Measurements from ENCODE around the gene JARID2.
"Not testable (repeated sequence)": the region's sequence is repeated elsewhere in the genome, so short reads cannot be mapped to it uniquely, and the experiment has no call there.

Gene JARID2

GRCh38 chr6:15316754-15317153, 70.9 kb downstream of the JARID2 start:
- no peak for DNase-seq

GRCh38 chr6:15317251-15317650, 71.4 kb downstream of the JARID2 start:
- no peak for DNase-seq

- DNase-seq = no peak
These were observed 72.3 kb downstream of the JARID2 start for GRCh38 chr6:15317934-15318902.

GRCh38 chr6:15319677-15320076, 73.8 kb downstream of the JARID2 start:
- no peak for DNase-seq

- no peak for DNase-seq
These were observed 74.8 kb downstream of the JARID2 start for GRCh38 chr6:15320693-15321092.

DNA sequence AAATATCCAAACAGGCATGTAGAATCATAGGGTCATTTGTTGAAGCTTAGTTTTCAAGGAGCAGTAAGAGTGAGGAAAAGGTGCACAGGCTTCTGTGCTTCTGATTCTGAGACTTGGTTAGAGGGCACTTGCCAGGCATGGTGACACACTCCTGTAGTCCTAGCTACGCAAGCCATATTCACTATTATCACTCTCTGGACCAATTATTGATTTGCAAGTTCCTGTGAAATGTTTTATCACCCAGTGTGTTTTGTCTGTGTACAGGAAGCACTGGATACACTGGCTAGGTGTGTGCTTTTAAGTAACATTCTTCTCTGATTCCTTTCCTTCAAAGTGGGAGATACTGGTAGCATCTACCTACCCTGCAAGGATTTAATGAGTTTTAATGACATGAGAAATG, 76.3 kb downstream of the JARID2 start:
- DNase-seq = no peak

GRCh38 chr6:15322781-15323536, 77.1 kb downstream of the JARID2 start:
- no peak for DNase-seq

GRCh38 chr6:15323611-15324010, 77.7 kb downstream of the JARID2 start:
- not testable (repeated sequence) for DNase-seq

- no peak for DNase-seq
These were observed 78.6 kb downstream of the JARID2 start for GRCh38 chr6:15324427-15324985.

DNA sequence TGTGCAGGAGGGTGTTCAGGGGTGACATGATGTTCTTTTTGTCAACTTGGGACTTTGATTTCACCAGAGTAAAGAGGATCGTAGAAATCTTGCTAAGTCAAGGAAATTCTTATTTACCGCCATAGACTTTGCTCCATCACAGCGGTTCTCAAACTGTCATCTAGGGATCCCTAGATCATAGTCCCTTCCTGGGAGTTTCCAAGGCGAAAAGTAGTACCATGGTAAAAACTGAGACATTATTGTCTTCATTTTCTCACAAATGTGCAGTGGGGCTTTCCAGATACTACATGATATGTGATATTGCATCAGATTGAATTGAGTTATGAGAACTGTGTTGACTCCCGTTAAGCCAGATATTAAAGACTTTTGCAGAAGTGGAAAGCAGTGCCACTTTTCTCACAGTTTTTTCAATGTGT, 79.7 kb downstream of the JARID2 start:
- no peak for DNase-seq

GRCh38 chr6:15326067-15326614, 80.3 kb downstream of the JARID2 start:
- DNase-seq = no peak

GRCh38 chr6:15327271-15327670, 81.4 kb downstream of the JARID2 start:
- no peak for DNase-seq

DNA sequence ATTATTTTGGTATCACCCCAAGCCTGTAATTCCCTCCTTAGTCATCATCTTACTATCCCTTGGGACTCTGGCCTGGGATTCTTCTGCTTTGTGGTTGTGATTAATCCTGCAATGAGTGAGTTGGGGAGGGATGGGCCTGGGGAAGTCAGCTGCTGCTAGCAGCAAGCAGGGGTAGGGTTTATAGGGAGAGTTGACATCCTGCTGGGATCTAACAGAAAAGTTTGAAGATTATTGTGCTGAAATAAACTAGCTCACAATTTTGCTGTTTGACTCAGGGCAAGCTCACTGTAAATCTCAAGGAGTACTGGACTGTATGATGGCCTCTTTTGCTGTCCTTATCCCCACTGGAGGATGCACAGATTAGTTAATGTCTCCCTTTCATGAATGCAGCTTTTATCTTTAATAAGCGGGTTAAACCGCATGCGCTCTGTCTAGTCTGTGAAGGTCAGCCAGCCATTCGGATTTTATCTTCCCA, 83.4 kb downstream of the JARID2 start:
- DNase-seq = no peak

DNA sequence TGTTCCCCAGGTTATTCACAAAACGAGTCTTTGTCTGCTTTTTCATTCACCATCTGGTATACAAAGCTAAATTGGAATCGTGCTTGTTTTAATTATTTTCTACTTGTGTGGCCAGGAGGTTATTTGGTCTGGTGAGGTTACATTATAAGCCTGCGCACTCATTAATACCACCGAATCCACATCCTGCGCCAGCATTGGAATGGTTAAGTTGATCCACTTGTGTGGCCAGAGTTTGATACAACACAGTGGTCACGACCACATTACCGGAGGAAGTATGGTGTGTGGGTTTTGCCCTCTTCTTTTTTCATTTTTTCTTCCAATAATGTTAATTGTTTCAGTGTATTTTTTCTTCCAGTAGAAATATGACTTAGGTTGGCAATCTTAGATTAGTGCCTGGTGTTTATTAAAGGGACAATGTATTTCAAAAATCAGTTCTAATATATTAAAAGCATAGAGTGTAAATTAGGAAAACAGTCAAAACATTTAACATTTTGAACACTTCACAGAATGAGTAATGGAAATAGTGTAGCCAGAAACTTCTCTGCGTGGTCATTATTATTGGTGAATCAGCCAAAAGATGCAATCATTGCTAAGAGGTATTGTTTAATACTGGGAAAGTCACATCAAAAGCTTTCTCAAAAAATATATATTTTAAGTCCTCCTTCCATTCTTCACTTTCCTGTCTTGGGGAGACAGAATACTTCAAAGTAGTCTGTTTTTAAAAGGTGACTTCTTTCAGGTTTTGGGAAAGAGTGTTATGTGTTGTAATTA, 84.5 kb downstream of the JARID2 start:
- no peak for DNase-seq

DNA sequence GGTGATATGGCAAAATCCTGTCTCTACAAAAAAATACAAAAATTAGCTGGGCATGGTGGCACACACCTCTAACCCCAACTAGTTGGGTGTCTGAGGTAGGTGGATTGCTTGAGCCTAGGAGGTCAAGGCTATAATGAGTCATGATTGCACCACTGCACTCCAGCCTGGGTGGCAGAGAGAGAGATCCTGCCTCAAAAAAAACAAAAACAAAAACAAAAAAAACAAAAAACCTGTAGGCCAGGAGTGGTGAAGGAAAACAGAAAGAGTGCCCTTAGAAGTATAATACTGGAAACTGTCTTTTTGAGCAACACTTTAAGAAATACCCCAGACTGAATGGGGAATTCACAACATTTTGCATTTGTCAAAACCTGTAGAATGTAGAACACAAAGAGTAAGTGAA, 85.3 kb downstream of the JARID2 start:
- DNase-seq = no peak

DNA sequence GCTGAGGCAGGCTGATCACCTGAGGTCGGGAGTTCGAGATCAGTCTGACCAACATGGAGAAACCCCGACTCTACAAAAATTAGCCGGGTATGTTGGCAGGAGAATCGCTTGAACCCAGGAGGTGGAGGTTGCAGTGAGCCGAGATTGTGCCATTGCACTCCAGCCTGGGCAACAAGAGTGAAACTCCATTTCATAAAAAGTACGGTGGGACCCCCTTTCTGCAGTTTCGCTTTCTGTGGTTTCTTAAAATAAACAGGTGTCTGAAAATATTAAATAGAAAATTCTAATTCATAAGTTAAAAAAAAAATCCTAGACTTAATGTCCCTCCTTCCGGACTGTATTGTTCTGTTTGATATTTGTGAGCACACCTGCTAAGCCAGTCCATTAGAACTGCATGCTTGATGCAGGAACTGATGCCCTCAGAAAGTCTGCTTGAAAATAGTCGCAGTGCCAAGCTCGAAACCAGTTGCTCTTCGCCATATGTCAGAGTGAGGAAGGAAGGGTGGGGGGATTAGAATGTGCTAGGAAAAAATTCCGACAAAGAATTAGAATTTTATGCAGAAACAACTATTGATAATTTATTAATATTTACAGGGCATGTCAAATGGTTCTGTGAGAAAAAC, 85.9 kb downstream of the JARID2 start:
- no peak for DNase-seq

DNA sequence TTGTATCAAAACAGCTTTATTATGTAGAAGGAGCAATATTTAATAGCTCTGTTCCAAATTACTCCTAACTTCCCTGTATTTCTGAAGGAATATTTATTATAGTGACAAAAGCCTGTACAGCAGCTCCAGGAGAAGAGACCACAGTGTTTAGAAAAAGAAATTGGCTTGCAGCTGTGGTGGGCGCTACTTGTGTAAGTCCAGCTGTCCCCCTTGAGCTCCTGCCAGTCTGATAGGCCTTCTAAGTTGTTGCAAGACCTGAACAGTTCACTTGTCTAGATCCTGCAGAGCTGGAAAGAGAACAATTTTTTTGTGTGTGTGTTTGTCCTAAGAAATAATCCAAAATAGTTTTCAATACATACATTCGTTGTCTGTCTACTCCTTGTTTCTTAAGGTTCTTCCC, 86.6 kb downstream of the JARID2 start:
- DNase-seq = no peak

- no peak for DNase-seq
These were observed 89.5 kb downstream of the JARID2 start for GRCh38 chr6:15335385-15335784.

GRCh38 chr6:15335916-15336315, 90.0 kb downstream of the JARID2 start:
- no peak for DNase-seq

GRCh38 chr6:15336900-15337560, 91.2 kb downstream of the JARID2 start:
- DNase-seq = no peak

DNA sequence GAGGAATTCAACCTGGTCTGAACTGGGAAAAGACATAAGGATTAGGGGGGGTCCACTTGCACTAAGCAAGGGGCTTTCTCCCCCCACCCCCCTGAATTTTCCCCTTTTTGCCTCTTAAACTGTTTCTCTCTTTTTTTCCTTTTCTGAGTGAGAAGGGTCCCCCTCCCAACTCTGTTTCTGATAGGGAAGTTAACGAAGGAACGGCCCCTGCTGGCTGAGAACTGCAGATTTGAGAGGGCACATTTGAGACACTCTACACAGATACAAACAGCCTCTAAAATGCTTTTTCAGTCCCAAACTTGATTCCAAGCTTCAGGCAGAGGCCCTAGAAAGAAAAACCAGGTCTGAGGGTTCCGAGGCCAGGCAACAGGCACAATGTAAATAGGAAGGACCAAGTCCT, 91.7 kb downstream of the JARID2 start:
- DNase-seq = no peak

Measured in RPMI8226 (cell line).